WTC11 (cell line): Measurements from ENCODE around the gene MRPL22. TPM values are rescaled to one million over a fixed set of nuclear protein-coding genes. Genes with fewer than 3 reads are reported as not detected.

Source experiments
- ATAC-seq: fragments of 200-7000 bp; cut with Tn5 transposase; 2 replicates; pipeline ENCODE4 v1.10.0; 2021; ENCODE audit warnings: mild to moderate bottlenecking, moderate library complexity
- CTCF ChIA-PET: fragments of 300-600 bp; sonication (Branson Sonifier 250); formaldehyde crosslinking; loops from one replicate; lab custom pipeline; 2021; ENCODE audit warnings: antibody characterized with exemption; lab: Charles Lee
- POLR2A ChIA-PET: fragments of 350-600 bp; sonication (Branson Sonifier 250); formaldehyde crosslinking; loops from one replicate; lab custom pipeline; 2021; ENCODE audit warnings: antibody characterized with exemption; lab: Charles Lee
- DNase-seq: peaks from one replicate; pipeline ENCODE4 v3.0.0; 2021; ENCODE audit warnings: low spot score
- H3K27ac Mint-ChIP-seq: 2 replicates; pipeline ENCODE4 v1.8.0; 2021; ENCODE audit warnings: mixed read lengths
- H3K27me3 Mint-ChIP-seq: 2 replicates; pipeline ENCODE4 v1.8.0; 2021; ENCODE audit warnings: low read depth, mild to moderate bottlenecking, moderate library complexity, mixed read lengths
- H3K36me3 Mint-ChIP-seq: 2 replicates; pipeline ENCODE4 v1.8.0; 2021; ENCODE audit warnings: mixed read lengths
- H3K4me1 Mint-ChIP-seq: 2 replicates; pipeline ENCODE4 v1.8.0; 2022; ENCODE audit warnings: mixed read lengths
- H3K4me3 Mint-ChIP-seq: 2 replicates; pipeline ENCODE4 v1.8.0; 2021; ENCODE audit warnings: mild to moderate bottlenecking, moderate library complexity, mixed read lengths
- H3K9me3 Mint-ChIP-seq: 2 replicates; pipeline ENCODE4 v1.8.0; 2021; ENCODE audit warnings: mixed read lengths
- AR ChIP-seq: fragments of 250-450 bp; sonication (Bioruptor Pico); IDR thresholded peaks from 2 replicates; pipeline ENCODE4 v1.9.0; 2021; ENCODE audit warnings: mild to moderate bottlenecking
- ATF3 ChIP-seq: sonication (generic); formaldehyde crosslinking; conservative IDR thresholded peaks from 2 replicates; pipeline ENCODE4 v1.8.1; 2022; ENCODE audit warnings: mild to moderate bottlenecking, missing genetic modification reagents
- CREB1 ChIP-seq: sonication (generic); formaldehyde crosslinking; IDR thresholded peaks from 2 replicates; pipeline ENCODE4 v1.8.0; 2023; ENCODE audit warnings: mild to moderate bottlenecking, missing genetic modification reagents
- CREM ChIP-seq: sonication (generic); formaldehyde crosslinking; IDR thresholded peaks from 2 replicates; pipeline ENCODE4 v1.8.1; 2022; ENCODE audit warnings: mild to moderate bottlenecking, missing genetic modification reagents, moderate library complexity
- CTCF ChIP-seq: fragments of 200-600 bp; IDR thresholded peaks from 2 replicates; pipeline ENCODE4 v1.8.0; 2022; ENCODE audit warnings: antibody characterized with exemption
- E2F5 ChIP-seq: sonication (generic); formaldehyde crosslinking; IDR thresholded peaks from 2 replicates; pipeline ENCODE4 v1.8.1; 2022; ENCODE audit warnings: mild to moderate bottlenecking, moderate library complexity, missing genetic modification reagents
- ETV6 ChIP-seq: sonication (generic); formaldehyde crosslinking; IDR thresholded peaks from 2 replicates; pipeline ENCODE4 v1.8.1; 2022; ENCODE audit warnings: mild to moderate bottlenecking, missing genetic modification reagents
- GTF2I ChIP-seq: fragments of 250-450 bp; sonication (Bioruptor Pico); conservative IDR thresholded peaks from 2 replicates; pipeline ENCODE4 v1.4.0; 2021; ENCODE audit warnings: mild to moderate bottlenecking
- KAT7 ChIP-seq: sonication (generic); formaldehyde crosslinking; IDR thresholded peaks from 2 replicates; pipeline ENCODE4 v1.8.1; 2023; ENCODE audit warnings: missing genetic modification reagents, mild to moderate bottlenecking, borderline replicate concordance
- MYBL2 ChIP-seq: sonication (generic); formaldehyde crosslinking; IDR thresholded peaks from 2 replicates; pipeline ENCODE4 v1.8.1; 2023; ENCODE audit warnings: mild to moderate bottlenecking, moderate library complexity, missing genetic modification reagents
- NFATC4 ChIP-seq: fragments of 250-450 bp; sonication (Bioruptor Pico); IDR thresholded peaks from 2 replicates; pipeline ENCODE4 v1.9.0; 2021; ENCODE audit warnings: mild to moderate bottlenecking
- PRDM15 ChIP-seq: sonication (generic); formaldehyde crosslinking; IDR thresholded peaks from 2 replicates; pipeline ENCODE4 v1.8.0; 2022; ENCODE audit warnings: missing genetic modification reagents
- PRRX2 ChIP-seq: fragments of 250-450 bp; sonication (Bioruptor Pico); IDR thresholded peaks from 2 replicates; pipeline ENCODE4 v1.8.0; 2021; ENCODE audit warnings: mild to moderate bottlenecking
- RELA ChIP-seq: sonication (generic); formaldehyde crosslinking; IDR thresholded peaks from 2 replicates; pipeline ENCODE4 v1.8.1; 2022; ENCODE audit warnings: missing genetic modification reagents, mild to moderate bottlenecking, borderline replicate concordance
- SMAD3 ChIP-seq: sonication (generic); formaldehyde crosslinking; IDR thresholded peaks from 2 replicates; pipeline ENCODE4 v1.8.0; 2022; ENCODE audit warnings: missing genetic modification reagents, mild to moderate bottlenecking, borderline replicate concordance
- SMAD4 ChIP-seq: sonication (generic); formaldehyde crosslinking; IDR thresholded peaks from 2 replicates; pipeline ENCODE4 v1.8.0; 2022; ENCODE audit warnings: mild to moderate bottlenecking, missing genetic modification reagents
- TCF7 ChIP-seq: sonication (generic); formaldehyde crosslinking; IDR thresholded peaks from 2 replicates; pipeline ENCODE4 v1.8.0; 2022; ENCODE audit warnings: mild to moderate bottlenecking, low read depth, missing genetic modification reagents, moderate library complexity
- ZMAT4 ChIP-seq: fragments of 250-450 bp; sonication (Bioruptor Pico); IDR thresholded peaks from 2 replicates; pipeline ENCODE4 v1.9.0; 2021; ENCODE audit warnings: mild to moderate bottlenecking
- ZNF121 ChIP-seq: sonication (generic); formaldehyde crosslinking; IDR thresholded peaks from 2 replicates; pipeline ENCODE4 v1.8.0; 2023; ENCODE audit warnings: missing genetic modification reagents
- ZNF232 ChIP-seq: sonication (generic); formaldehyde crosslinking; IDR thresholded peaks from 2 replicates; pipeline ENCODE4 v1.8.0; 2022; ENCODE audit warnings: mild to moderate bottlenecking, missing genetic modification reagents
- ZNF671 ChIP-seq: fragments of 250-450 bp; sonication (Bioruptor Pico); IDR thresholded peaks from 2 replicates; pipeline ENCODE4 v1.8.0; 2021; ENCODE audit warnings: mild to moderate bottlenecking
- total RNA-seq: library from RNA; stranded (reverse); gene quantifications from 3 replicates; pipeline ENCODE4 v1.2.3, GENCODE V29; 2021
- TF ChIP-seq, protein P1 (sequence below): fragments of 250-450 bp; sonication (Bioruptor Pico); conservative IDR thresholded peaks from 2 replicates; pipeline ENCODE4 v1.9.0; 2021; ENCODE audit warnings: mild to moderate bottlenecking
- TF ChIP-seq, protein P2 (sequence below): sonication (generic); formaldehyde crosslinking; IDR thresholded peaks from 2 replicates; pipeline ENCODE4 v1.8.0; 2022; ENCODE audit warnings: mild to moderate bottlenecking, missing genetic modification reagents

MRPL22 gene
- total RNA-seq, 1 experiment from 2014 or later, result 52.0 TPM

GRCh38 chr5:154900066-154900465 lies 40.8 kb upstream of the MRPL22 start (continued):
- TF ChIP-seq SMAD3 (CRISPR knock-in tag), result no peak
- TF ChIP-seq CREM, result no peak
- no peak for TF ChIP-seq ZNF232
- TF ChIP-seq, all 79 proteins: peak for 0

- TF ChIP-seq PRRX2 (CRISPR knock-in tag), result no peak
- TF ChIP-seq PRDM15, result no peak
- no peak for TF ChIP-seq SMAD4 (CRISPR knock-in tag)
- TF ChIP-seq, protein P1, sequence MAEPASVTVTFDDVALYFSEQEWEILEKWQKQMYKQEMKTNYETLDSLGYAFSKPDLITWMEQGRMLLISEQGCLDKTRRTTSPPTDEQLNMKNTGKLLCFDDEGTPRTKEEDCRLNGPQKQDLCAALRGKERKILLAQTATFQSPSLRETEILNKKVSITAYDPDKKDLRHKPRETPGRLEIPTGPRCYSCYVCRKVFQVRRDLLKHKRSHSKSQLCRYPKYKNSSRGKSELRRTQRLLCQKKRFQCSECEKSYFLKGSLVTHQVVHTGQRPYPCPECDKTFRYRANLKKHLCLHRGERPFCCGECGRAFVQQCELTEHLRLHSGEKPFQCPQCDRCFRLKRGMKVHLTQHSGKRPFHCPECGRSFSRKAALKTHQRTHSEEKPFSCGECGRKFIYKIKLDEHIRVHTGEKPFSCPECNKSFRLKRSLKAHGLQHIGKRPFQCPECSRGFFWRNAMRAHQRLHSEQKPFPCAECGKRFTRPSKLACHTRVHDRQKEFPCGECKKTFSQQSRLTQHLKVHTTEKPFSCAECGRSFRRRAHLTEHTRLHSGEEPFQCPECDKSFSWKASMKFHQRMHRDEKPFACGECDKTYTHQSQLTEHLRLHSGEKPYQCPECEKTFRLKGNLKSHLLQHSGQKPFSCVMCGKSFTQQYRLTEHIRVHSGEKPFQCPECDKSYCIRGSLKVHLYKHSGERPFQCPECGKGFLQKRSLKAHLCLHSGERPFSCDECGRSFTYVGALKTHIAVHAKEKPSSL, result no peak
- TF ChIP-seq ZNF671 (CRISPR knock-in tag), result no peak
- no peak for TF ChIP-seq ZMAT4 (CRISPR knock-in tag)
- no peak for TF ChIP-seq ATF3
- no peak for TF ChIP-seq RELA (CRISPR knock-in tag)
- no peak for TF ChIP-seq AR (CRISPR knock-in tag)
- no peak for TF ChIP-seq ETV6
- TF ChIP-seq, protein P2, sequence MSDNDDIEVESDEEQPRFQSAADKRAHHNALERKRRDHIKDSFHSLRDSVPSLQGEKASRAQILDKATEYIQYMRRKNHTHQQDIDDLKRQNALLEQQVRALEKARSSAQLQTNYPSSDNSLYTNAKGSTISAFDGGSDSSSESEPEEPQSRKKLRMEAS (CRISPR knock-in tag), result no peak
- no peak for TF ChIP-seq ZNF121
- TF ChIP-seq E2F5 (CRISPR knock-in tag), result no peak
- TF ChIP-seq GTF2I (CRISPR knock-in tag), result no peak
- no peak for TF ChIP-seq TCF7 (CRISPR knock-in tag)
- TF ChIP-seq CREB1 (CRISPR knock-in tag), result no peak
- no peak for TF ChIP-seq CTCF
- no peak for TF ChIP-seq KAT7 (CRISPR knock-in tag)
- TF ChIP-seq NFATC4 (CRISPR knock-in tag), result no peak
- TF ChIP-seq MYBL2 (CRISPR knock-in tag), result no peak
- Mint-ChIP-seq H3K36me3 (peaks cover 75% of the 10 kb centered on the region), H3K27ac (no peak overlapping the region), H3K27me3 (no peaks in the 10 kb centered on the region), H3K4me1 (no peaks in the 10 kb centered on the region), H3K4me3 (no peak overlapping the region), H3K9me3 (no peaks in the 10 kb centered on the region)
- DNase-seq, result no peak
- CTCF ChIA-PET, result no interaction called here
- POLR2A ChIA-PET, result no interaction called here
- no peak for ATAC-seq
Measured at GRCh38 chr5:154901276-154901675, 39.6 kb upstream of the MRPL22 start.
